Stimulated activated CD8-positive, alpha-beta memory T cell treated with anti-CD3 and anti-CD28 coated beads, Interleukin-12 subunit alpha, Interleukin-12 subunit beta, amount 100 ng/mL, for 24 hours (primary cell): ENCODE results near the gene HSPG2.
"Not testable (repeated sequence)": the region's sequence is repeated elsewhere in the genome, so short reads cannot be mapped to it uniquely, and the experiment has no call there.

Experiments used
- DNase-seq: peaks from one replicate; pipeline ENCODE4 v3.0.0-alpha.2; 2020; ENCODE audit errors: extremely low read depth

Gene HSPG2

GRCh38 chr1:21823980-21824702 lies 113.0 kb downstream of the HSPG2 start:
- no peak for DNase-seq

DNA sequence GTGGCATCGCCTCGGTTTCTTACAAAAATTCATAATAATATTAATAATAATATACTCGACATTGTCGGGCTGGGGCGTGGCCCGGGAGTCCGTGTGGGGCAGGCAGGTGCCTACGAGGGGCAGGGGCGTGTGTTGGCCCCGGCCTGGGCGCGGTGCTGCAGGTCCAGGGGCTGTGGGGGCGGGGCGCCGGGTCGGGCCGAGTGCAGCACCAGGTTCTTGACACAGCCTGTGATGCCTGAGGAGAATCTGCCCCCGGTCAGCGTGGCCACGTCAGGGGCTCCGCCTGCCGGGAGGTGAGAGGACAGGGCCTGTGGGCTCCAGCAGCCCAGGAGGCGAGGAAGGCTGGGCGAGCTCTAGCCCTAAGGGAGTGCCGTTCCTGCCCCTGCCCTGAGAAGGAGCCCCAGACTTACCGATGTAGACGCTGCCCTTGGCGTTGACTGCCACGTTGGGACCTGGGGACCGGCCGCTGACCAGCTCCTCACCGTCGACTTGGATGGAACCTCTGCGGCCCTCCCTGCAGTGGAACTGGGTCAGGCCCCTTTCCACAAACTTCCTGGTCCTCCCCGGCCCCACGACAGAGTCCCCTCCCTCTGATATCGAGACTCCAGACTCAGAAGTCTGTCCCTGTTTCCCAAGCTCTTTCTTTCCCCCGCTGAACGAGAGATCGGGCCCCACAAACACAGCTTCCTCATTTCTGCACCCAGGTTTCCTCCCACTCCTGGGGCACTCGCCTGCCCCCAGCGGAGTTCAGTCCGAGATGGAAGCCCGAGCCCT lies 113.7 kb downstream of the HSPG2 start:
- no peak for DNase-seq

DNA sequence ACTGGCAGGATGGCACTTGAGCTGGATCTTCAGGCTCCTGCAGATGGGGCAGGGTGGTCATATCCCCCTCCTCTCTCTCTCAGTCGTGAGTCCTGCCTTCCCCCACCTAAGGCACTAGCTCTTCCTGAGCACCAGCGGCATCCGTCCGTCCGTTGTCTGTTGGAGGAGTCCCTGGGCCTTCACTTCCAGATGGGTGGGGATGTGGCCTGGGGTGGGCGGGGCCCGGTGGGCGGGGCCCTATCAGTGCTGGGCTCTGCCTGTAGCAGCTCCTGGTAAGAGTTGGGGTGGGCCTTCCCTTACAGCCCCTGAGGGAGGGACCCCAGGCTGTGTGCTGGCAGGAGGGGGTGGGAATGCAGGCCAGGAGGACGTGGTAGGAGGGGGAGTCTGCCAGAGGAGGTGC lies 114.8 kb downstream of the HSPG2 start:
- no peak for DNase-seq

DNA sequence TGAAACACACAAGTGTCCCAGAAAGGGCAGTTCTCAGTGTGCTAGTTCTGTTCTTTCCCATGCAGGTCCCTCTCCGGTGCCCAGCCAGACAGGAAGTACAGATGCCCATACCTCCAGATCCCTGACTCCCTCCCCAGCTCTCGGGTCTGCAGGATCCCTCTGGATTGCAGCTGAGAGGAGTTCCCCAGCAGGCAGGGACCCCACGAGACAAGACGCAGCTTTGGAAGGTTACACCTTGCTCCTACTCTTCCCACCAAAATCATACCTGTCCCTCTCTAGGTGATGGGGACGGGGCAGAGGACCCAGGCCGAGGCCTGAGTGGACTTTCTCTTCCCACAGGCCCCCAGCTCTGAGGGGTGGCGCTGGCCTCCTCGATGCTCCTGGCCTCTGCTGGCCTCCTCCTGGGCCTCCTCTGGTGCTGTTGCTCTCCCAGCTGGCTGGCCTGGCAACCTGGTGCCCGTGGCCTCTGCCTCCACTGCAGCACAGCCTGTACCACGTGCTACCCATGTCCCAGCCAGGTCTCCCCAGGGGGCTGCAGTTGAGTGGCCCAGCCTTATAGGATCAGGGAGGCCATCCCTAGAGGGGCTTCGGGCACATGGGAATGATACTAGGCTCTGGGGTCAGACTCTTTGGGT lies 115.6 kb downstream of the HSPG2 start:
- no peak for DNase-seq

- no peak for DNase-seq
Observed at GRCh38 chr1:21820597-21821232, 116.4 kb downstream of the HSPG2 start.

GRCh38 chr1:21818656-21819055 lies 118.5 kb downstream of the HSPG2 start:
- no peak for DNase-seq

DNA sequence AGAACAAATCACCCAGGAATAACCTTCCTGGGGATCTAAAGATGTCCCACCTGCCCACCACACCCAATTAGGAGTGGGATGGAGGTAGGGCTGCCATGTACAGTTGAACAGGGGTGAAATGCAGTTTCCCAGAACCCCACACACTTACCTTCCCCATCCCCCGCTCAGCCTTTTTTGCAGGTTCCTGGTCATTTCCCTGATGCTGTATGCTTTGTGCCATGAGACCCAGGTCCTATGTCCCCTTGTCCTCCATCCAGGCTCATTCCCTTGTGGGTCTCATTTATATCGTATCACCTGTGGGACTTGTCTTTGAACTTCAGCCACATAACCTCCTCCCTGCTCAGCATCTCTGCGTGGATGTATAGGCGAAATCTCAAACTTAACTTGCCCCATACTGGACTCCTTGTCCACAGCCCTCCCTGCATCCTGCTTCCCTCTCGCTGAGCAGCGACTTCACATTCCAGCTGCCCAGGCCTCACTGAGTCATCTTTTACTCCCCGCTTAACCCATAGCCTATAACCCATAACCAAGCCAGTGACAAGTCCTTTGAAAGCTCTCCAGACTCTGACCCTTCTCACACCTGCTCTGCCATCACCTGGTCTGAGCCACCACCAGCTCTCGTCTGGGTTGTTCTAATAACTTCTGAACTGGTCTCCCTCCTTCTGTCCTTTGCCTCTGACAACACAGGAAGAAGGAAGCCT lies 120.4 kb downstream of the HSPG2 start:
- DNase-seq, result no peak

GRCh38 chr1:21815724-21816321 lies 121.3 kb downstream of the HSPG2 start:
- DNase-seq, result no peak

GRCh38 chr1:21814981-21815582 lies 122.0 kb downstream of the HSPG2 start:
- DNase-seq, result no peak

DNA sequence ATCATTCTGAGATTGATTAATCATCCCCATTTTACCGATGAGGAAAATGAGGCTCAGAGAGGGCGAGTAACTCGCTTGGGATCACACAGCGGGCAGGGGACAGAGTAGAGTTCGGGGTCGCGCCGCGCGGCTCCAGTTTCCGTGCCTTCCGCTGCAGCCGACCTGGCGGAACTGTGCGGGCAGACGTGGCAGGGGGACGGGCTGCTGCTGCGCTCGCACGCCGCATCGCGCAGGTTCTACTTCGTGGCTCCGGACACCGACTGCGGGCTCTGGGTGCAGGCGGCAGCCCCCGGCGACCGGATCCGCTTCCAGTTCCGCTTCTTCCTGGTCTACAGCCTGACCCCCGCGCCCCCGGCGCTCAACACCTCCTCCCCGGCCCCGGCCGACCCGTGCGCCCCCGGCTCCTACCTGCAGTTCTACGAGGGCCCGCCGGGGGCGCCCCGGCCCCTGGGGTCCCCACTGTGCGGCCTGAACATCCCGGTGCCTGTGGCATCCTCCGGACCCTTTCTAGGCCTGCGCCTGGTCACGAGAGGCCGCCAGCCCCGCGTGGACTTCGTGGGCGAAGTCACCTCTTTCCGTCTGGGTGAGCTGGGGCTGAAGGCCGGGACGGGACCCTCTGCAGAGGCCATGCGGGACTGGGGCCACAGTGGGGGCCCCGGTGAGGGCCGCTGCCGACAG lies 122.7 kb downstream of the HSPG2 start:
- no peak for DNase-seq

- no peak for DNase-seq
Observed at GRCh38 chr1:21813542-21813941, 123.6 kb downstream of the HSPG2 start.

GRCh38 chr1:21811875-21812305 lies 125.2 kb downstream of the HSPG2 start, which contains the start of gene LDLRAD2:
LDLRAD2 (plus strand) TSS chr1:21812265; CDS start chr1:21812452, 187 bp downstream.
- DNase-seq, result no peak

- no peak for DNase-seq
Observed at GRCh38 chr1:21804536-21804935, 132.6 kb downstream of the HSPG2 start.

- DNase-seq, result no peak
Observed at GRCh38 chr1:21801100-21801499, 136.0 kb downstream of the HSPG2 start.

DNA sequence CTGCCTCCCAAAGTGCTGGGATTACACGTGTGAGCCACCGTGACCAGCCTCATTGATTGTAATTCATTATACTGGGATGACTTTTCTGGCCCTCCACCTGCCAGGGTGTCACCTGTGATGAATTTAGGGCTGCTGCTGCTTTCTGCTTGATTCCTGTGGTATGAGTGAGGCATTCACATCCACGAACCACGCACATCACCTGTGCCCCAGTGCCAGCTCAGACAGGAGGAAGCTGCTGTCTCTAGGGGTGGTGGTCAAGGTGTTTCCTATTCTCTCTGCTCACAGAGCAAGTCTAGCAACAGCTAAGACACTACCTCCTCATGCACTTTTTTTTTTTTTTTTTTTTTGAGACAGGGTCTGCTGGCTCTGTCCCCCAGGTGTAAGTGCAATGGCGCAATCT lies 137.4 kb downstream of the HSPG2 start:
- DNase-seq, result no peak

GRCh38 chr1:21795075-21795474 lies 142.0 kb downstream of the HSPG2 start:
- DNase-seq, result no peak

DNA sequence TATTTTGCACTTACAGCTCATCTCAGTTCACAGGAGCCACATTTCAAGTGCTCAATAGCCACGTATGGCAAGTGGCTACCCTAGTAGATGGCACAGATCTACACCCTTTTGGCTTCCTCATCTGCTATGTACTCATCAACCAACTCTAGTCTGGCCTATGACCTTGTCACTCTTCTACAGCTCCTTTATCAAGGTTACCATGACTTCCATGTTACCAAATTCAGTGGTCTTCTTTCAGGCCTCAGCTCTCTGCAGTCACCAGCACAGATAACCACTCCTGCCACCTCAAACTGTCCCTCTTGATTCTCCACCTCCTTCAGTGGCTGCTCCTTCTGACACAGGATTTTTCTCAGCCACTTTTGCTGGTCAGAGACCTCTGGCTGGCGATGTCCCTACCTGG lies 142.5 kb downstream of the HSPG2 start:
- DNase-seq, result no peak

DNA sequence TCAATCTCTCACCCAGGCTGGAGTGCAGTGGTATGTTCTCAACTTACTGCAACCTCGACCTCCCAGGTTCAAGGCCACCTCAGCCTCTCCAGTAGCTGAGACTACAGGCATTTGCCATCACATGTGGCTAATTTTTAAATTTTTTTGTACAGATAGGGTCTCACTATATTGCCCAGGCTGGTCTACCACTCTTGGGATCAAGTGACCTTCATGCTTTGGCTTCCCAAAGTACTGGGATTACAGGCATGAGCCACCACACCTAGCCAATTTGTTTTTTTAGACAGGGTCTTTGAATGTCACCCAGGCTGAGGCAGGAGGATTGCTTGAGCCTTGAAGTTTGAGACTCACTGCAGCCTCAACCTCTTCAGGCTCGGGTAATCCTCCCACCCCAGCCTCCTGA lies 144.0 kb downstream of the HSPG2 start:
- DNase-seq, result no peak

DNA sequence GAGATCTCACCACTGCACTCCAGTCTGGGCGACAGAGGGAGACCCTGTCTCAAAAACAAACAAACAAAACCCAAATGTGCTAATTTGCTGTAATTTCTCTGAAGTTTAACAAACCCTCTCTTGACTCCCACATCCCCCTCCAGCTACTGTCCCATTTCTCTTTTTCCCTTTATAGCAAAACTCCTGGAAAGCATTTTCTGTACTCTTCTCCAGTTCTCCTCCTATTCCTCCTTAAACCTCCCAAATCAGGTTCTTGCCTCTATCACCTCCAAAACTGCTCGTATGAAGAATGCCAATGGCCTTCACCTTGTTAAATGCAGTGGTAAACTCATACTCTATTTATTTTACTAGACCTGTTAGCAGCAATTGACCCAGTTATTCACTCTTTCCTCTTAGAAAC lies 150.5 kb downstream of the HSPG2 start:
- DNase-seq, result no peak

GRCh38 chr1:21785764-21786163 lies 151.3 kb downstream of the HSPG2 start:
- not testable (repeated sequence) for DNase-seq
